Measurements from ENCODE around the gene ZFYVE27. TPM values are rescaled to one million over a fixed set of nuclear protein-coding genes. Genes with fewer than 3 reads are reported as not detected.
A peak's percentile ranks its signal among the peaks of the same experiment; 100 is the strongest.

The ZFYVE27 gene
- total RNA-seq, 1 donor from 2014 or later: 35.0 TPM

- Mint-ChIP-seq H3K4me1 (ENCODE audit: low read depth) (peaks cover 6% of the 10 kb centered on the region), H3K4me3 (ENCODE audit: low read depth) (no peak overlapping the region), H3K9me3 (no peaks in the 10 kb centered on the region), H3K27me3 (ENCODE audit: low read depth) (peaks cover 9% of the 10 kb centered on the region), H3K36me3 (ENCODE audit: low read depth) (no peaks in the 10 kb centered on the region), H3K27ac (no peak overlapping the region)
- intact Hi-C loops (cut with micrococcal nuclease): no loop called here
- no peak for DNase-seq (ENCODE audit: low spot score)
Measured at GRCh38 chr10:97784200-97784810, 47.4 kb downstream of the ZFYVE27 start.

- H3K4me3 Mint-ChIP-seq (ENCODE audit: low read depth): no peak overlapping the region
- no peak overlapping the region for H3K27ac Mint-ChIP-seq
Measured at GRCh38 chr10:97785231-97785630, 48.3 kb downstream of the ZFYVE27 start.

DNA sequence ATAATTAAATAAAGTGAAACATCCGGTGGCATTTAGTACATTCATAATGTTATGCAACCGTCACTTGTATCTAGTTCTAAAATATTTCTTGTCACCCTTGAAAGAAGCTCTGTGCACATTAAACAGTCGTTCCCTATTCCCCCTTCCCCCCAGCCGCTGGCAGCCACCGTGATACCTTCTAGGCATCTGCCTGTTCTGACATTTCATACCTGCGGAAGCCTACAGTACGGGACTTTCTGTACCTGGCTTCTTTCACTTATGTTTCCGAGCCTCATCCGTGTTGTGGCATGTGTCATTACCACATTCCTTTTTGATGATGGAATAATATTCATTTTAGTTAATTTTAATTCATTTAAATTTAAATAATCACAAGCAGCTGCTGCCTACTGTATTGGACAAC, 48.8 kb downstream of the ZFYVE27 start:
- Mint-ChIP-seq H3K4me1 (ENCODE audit: low read depth) (peaks cover 6% of the 10 kb centered on the region), H3K4me3 (ENCODE audit: low read depth) (no peak overlapping the region), H3K9me3 (no peaks in the 10 kb centered on the region), H3K27ac (no peak overlapping the region), H3K36me3 (ENCODE audit: low read depth) (no peaks in the 10 kb centered on the region), H3K27me3 (ENCODE audit: low read depth) (peaks cover 11% of the 10 kb centered on the region)
- intact Hi-C loops (cut with micrococcal nuclease): no loop called here
- DNase-seq (ENCODE audit: low spot score): no peak

More at GRCh38 chr10:97785231-97785630, 48.3 kb downstream of the ZFYVE27 start:
- DNase-seq (ENCODE audit: low spot score): no peak
- peaks cover 6% of the 10 kb centered on the region for H3K4me1 Mint-ChIP-seq (ENCODE audit: low read depth)
- intact Hi-C loops (cut with micrococcal nuclease): no loop called here
- H3K27me3 Mint-ChIP-seq (ENCODE audit: low read depth): peaks cover 11% of the 10 kb centered on the region
- H3K36me3 Mint-ChIP-seq (ENCODE audit: low read depth): no peaks in the 10 kb centered on the region
- no peaks in the 10 kb centered on the region for H3K9me3 Mint-ChIP-seq

DNA sequence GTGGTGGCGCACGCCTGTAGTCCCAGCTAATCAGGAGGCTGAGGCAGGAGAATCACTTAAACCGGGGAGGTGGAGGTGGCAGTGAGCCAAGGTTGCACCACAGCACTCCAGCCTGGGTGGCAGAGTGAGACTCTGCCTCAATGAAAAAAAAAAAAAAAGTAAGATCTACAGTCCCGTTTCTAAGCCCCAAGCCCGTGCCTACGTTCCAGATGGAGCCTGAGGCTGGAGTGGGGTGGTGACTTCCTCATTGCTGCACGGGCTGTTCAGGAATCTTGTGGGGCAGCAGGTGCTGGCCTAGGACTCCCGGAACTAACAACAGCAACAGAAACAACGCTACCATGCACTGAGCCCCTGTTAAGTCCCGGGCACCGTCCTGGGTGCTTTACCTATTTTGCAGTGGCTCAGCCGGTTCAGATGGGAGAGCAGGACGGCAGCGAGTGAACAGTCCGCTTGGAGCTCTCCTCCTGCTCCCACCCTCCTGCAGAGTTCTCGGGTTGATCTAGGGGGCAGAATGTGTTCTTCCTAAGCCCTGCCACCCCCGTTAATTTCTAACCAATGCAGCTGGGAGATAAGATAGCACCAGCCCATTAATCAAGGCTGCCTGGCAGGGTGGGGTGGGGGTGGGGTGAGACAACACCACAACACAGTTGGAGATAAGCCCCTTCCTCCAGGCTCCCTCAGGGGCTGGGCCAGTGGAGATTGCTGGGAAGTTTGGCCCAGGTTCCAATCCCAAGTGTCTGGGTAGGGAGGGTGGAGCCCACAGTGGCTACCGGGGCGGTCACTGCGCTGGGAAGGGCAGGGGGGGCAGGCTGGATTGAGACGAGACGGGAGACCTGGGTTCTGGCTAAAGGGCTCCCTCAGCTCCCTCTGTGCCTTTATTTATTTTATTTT, 51.9 kb downstream of the ZFYVE27 start:
- no peaks in the 10 kb centered on the region for H3K36me3 Mint-ChIP-seq (ENCODE audit: low read depth)
- H3K4me1 Mint-ChIP-seq (ENCODE audit: low read depth): peaks cover 3% of the 10 kb centered on the region
- DNase-seq (ENCODE audit: low spot score): no peak
- intact Hi-C loops (cut with micrococcal nuclease): no loop called here
- peaks cover 11% of the 10 kb centered on the region for H3K27me3 Mint-ChIP-seq (ENCODE audit: low read depth)
- H3K4me3 Mint-ChIP-seq (ENCODE audit: low read depth): no peak overlapping the region
- no peaks in the 10 kb centered on the region for H3K9me3 Mint-ChIP-seq
- no peak overlapping the region for H3K27ac Mint-ChIP-seq

GRCh38 chr10:97789770-97790397, 53.0 kb downstream of the ZFYVE27 start:
- Mint-ChIP-seq H3K27me3 (ENCODE audit: low read depth) (peaks cover 11% of the 10 kb centered on the region), H3K27ac (no peak overlapping the region), H3K9me3 (no peaks in the 10 kb centered on the region), H3K4me1 (ENCODE audit: low read depth) (peaks cover 3% of the 10 kb centered on the region), H3K36me3 (ENCODE audit: low read depth) (no peaks in the 10 kb centered on the region), H3K4me3 (ENCODE audit: low read depth) (no peak overlapping the region)
- intact Hi-C loops (cut with micrococcal nuclease): no loop called here
- DNase-seq (ENCODE audit: low spot score): no peak

GRCh38 chr10:97791824-97792721, 55.1 kb downstream of the ZFYVE27 start:
- intact Hi-C loops (cut with micrococcal nuclease): loop anchor here (1.0 kb wide), 1 partner anchor 77 kb away; no protein-coding TSS in a partner anchor
- peaks cover 11% of the 10 kb centered on the region for H3K27me3 Mint-ChIP-seq (ENCODE audit: low read depth)
- peaks cover 14% of the 10 kb centered on the region for H3K4me1 Mint-ChIP-seq (ENCODE audit: low read depth)
- no peaks in the 10 kb centered on the region for H3K36me3 Mint-ChIP-seq (ENCODE audit: low read depth)
- DNase-seq (ENCODE audit: low spot score): peak; percentile 57
- H3K9me3 Mint-ChIP-seq: peaks cover 4% of the 10 kb centered on the region
- no peak overlapping the region for H3K27ac Mint-ChIP-seq
- H3K4me3 Mint-ChIP-seq (ENCODE audit: low read depth): no peak overlapping the region

- peaks cover 14% of the 10 kb centered on the region for H3K4me1 Mint-ChIP-seq (ENCODE audit: low read depth)
- DNase-seq (ENCODE audit: low spot score): no peak
- peaks cover 20% of the 10 kb centered on the region for H3K9me3 Mint-ChIP-seq
- no peaks in the 10 kb centered on the region for H3K36me3 Mint-ChIP-seq (ENCODE audit: low read depth)
- H3K27me3 Mint-ChIP-seq (ENCODE audit: low read depth): peaks cover 3% of the 10 kb centered on the region
- no peak overlapping the region for H3K4me3 Mint-ChIP-seq (ENCODE audit: low read depth)
- intact Hi-C loops (cut with micrococcal nuclease): no loop called here
- H3K27ac Mint-ChIP-seq: no peak overlapping the region
Measured at GRCh38 chr10:97795886-97796285, 59.0 kb downstream of the ZFYVE27 start.

DNA sequence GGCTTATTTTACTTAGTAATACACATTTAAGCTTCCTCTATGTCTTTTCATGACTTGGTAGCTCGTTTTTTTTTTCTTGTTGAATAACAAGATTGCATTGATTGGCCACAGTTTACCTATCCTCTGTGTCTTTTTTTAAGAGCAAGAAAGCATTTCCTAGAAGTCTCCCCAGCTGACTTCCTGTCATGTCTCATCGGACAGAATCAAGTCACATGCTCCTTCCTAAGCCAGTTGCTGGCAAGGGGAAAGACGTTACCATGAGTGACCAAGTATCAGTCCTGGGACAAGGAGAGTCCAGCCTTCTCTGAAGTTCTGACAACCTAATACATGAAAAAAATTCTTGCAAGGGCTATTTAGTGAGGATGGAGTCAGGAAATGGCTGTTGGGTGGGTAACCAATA, 59.7 kb downstream of the ZFYVE27 start:
- peak overlapping the region; percentile 17 for H3K4me3 Mint-ChIP-seq (ENCODE audit: low read depth)
- peaks cover 20% of the 10 kb centered on the region for H3K9me3 Mint-ChIP-seq
- peaks cover 5% of the 10 kb centered on the region for H3K27me3 Mint-ChIP-seq (ENCODE audit: low read depth)
- peak; percentile 31 for DNase-seq (ENCODE audit: low spot score)
- peaks cover 14% of the 10 kb centered on the region for H3K4me1 Mint-ChIP-seq (ENCODE audit: low read depth)
- intact Hi-C loops (cut with micrococcal nuclease): no loop called here
- H3K36me3 Mint-ChIP-seq (ENCODE audit: low read depth): no peaks in the 10 kb centered on the region
- peak overlapping the region; percentile 84 for H3K27ac Mint-ChIP-seq

DNA sequence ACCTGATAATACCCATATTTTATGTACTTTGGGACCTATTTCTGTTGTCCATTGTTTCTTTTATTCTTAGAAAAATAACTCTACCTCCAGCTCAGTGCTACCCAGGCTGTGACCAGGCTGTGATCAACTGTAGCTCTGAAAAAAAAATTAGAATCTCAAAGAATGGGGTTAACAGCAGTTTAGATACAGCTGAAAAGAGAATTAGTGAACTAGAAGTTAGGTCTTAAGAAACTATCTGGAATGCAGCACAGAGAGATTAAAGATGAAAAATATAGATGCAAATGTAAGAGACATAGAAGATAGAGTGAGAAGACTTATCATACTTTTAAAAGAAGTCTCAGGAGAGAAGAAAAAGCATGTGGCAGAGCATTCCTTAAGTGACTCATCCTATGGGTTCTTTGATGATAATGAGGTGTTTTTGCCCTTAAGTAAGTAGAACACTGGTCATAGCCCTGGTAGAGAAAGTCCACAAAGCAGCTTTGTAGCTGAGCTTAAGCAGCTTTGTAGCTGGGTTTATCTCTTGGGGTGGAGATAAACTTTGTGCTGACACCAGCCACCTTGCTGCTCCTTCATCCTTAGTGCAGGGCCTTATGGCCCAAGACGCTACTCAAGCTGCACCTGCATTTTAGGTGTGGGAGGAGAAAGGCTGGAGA, 62.2 kb downstream of the ZFYVE27 start:
- DNase-seq (ENCODE audit: low spot score): no peak
- peaks cover 5% of the 10 kb centered on the region for H3K27me3 Mint-ChIP-seq (ENCODE audit: low read depth)
- peaks cover 20% of the 10 kb centered on the region for H3K9me3 Mint-ChIP-seq
- H3K36me3 Mint-ChIP-seq (ENCODE audit: low read depth): no peaks in the 10 kb centered on the region
- peaks cover 11% of the 10 kb centered on the region for H3K4me1 Mint-ChIP-seq (ENCODE audit: low read depth)
- H3K4me3 Mint-ChIP-seq (ENCODE audit: low read depth): no peak overlapping the region
- H3K27ac Mint-ChIP-seq: no peak overlapping the region
- intact Hi-C loops (cut with micrococcal nuclease): no loop called here

DNA sequence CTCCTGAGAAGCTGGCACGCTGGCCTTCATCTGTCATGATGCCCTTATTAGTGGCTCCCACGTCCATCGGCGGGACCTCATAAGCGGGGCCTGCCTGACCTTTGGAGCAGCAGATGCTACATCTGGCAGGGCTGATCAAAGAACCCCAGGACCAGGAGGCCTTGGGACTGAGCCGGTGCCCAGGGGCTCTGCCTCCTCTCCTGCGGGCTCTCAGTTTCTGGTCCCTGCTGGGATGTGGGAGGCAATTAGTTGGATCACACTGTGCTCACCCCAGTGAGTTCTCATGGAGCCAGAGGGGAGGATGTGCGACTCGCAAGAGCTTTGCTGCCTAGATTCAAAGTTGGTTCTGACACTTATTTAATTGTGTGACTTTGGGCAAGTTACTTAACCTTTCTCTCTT, 63.5 kb downstream of the ZFYVE27 start:
- Mint-ChIP-seq H3K27me3 (ENCODE audit: low read depth) (peaks cover 7% of the 10 kb centered on the region), H3K27ac (no peak overlapping the region), H3K36me3 (ENCODE audit: low read depth) (no peaks in the 10 kb centered on the region), H3K9me3 (peaks cover 20% of the 10 kb centered on the region), H3K4me3 (ENCODE audit: low read depth) (no peak overlapping the region), H3K4me1 (ENCODE audit: low read depth) (peaks cover 11% of the 10 kb centered on the region)
- DNase-seq (ENCODE audit: low spot score): no peak
- intact Hi-C loops (cut with micrococcal nuclease): no loop called here

DNA sequence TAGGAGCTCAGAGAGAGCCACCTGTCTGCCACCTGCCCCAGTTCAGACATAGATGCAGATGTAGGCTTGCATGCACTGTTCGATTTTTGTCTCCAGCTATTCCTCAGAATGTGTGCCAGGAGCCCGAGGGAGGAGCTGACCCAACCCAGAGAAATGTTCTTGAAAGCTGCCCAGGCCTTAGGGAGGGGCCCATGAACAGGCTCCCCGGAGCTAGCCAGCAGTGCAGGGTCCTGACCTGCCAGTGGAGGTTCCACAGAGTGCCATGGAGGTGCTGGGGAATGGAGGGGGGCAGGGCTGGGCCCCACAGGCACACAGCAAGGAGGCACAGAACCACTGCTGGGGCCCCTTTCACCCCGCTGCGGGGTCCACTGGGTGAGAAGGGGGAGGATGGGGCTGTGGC, 64.5 kb downstream of the ZFYVE27 start:
- H3K9me3 Mint-ChIP-seq: peaks cover 17% of the 10 kb centered on the region
- H3K36me3 Mint-ChIP-seq (ENCODE audit: low read depth): no peaks in the 10 kb centered on the region
- no peak overlapping the region for H3K27ac Mint-ChIP-seq
- intact Hi-C loops (cut with micrococcal nuclease): no loop called here
- H3K4me3 Mint-ChIP-seq (ENCODE audit: low read depth): no peak overlapping the region
- peaks cover 7% of the 10 kb centered on the region for H3K27me3 Mint-ChIP-seq (ENCODE audit: low read depth)
- H3K4me1 Mint-ChIP-seq (ENCODE audit: low read depth): peaks cover 5% of the 10 kb centered on the region
- no peak for DNase-seq (ENCODE audit: low spot score)

Data from activated T-helper 2 cell treated with anti-CD3 and anti-CD28 coated beads, Interferon-gamma antibody, Interleukin-2, Interleukin-4, amounts not matched to agents 10 μg/mL and 5 μg/mL and 100 μg/mL, durations not matched to agents 14 hours and 24 hours and 36 hours (primary cell).